ENCODE measurements around the gene ICAM2.
A peak's percentile ranks its signal among the peaks of the same experiment; 100 is the strongest.
"Not testable (repeated sequence)": the region's sequence is repeated elsewhere in the genome, so short reads cannot be mapped to it uniquely, and the experiment has no call there.

ICAM2 gene

GRCh38 chr17:64041912-64042311 lies 21.5 kb upstream of the ICAM2 start:
- no peak for DNase-seq

DNA sequence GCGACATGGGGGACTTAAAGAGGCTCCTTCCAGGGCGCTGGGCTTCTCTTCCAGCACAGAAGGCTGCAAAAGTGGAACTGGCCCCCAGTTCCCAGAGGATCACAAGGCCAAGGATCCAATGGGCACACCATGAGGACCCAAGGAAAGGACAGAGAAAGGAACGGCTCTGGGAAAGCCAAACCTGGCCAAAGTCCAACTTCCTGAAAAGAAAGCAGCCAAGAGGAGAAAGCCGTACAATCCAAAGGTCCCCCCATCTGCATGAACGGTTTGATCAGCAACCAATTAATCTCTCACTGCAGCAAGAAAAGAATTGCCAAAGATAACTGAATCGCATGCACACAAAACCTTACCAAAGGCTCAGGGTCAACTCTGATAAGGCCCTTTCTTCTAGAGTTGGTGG lies 19.8 kb upstream of the ICAM2 start:
- no peak for DNase-seq

DNA sequence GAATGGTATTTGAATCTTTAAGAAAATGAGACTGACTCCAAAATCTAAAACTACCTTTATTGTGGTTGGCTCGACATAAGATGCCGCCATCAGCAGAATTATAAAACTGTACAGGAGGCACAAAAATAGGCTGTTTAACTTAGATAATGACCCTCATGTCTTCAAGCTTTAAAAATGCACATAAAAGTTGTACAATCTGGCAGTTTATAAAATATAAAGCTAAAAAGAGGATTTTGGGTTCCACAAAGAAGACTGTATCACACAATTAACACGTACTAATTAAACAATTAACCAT lies 18.6 kb upstream of the ICAM2 start:
- no peak for DNase-seq

DNA sequence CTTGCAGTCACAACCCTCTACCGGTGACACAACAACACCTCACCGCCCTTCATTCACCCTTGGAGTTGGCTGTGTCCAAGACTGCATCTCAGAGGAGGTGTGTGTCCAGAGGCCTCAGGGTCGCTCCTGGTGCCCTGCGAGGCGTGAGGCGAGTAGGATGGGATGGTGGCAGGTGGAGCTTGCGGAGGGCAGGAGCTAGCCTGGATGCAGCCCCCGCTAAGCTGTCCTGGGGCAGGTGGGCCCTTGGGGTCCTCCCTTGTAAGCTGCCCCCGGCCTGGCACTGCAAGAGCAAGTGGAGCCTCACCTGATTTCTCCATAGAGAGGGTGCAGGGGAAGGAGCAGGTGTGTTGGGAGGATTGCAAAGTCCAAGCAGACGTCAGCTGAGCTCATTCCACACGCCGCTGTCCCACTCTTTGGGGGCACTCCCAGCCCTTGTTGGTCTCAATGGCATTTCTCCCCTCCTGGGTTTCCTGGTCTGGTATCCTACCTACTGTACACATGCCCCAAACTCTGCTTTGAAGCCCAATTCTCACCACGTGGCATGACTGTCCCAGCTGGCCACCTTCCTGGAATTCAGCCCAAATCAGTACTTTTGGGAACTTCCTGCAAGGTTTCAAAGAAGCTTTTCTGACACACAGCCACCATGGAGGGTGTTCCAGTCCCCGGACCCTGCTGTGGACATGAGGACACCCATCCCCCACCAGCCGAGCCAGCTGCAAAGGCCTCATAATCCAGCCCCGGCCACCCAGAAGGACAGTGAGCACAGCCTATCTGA lies 18.1 kb upstream of the ICAM2 start:
- no peak for DNase-seq

- no peak for DNase-seq
These were observed 17.4 kb upstream of the ICAM2 start for GRCh38 chr17:64037802-64038201.

DNA sequence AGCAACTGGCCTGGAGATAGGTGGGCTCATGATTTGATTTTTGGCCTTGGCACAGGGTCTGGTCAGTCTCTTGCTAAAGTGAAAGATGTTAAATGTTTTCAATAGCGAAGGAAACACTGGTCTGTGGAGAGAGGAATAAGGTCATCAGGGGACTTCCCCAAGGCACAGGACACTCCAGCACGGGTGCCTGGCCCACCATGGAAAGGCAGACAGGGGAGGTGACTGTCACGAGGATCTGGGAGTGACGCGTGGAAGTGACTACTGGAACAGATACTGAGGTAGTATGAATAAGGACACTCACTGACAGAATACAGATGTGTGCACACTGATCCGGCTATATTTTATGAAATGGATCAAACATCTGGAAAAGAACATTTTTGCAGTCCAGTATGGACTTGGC lies 16.7 kb upstream of the ICAM2 start:
- DNase-seq = no peak

GRCh38 chr17:64036198-64036922 lies 15.9 kb upstream of the ICAM2 start:
- DNase-seq = no peak

- DNase-seq = no peak
These were observed 11.6 kb upstream of the ICAM2 start for GRCh38 chr17:64032081-64032480.

GRCh38 chr17:64028874-64029464 lies 8.5 kb upstream of the ICAM2 start:
- DNase-seq = peak; percentile 74

- peak; percentile 78 for DNase-seq
These were observed 5.4 kb upstream of the ICAM2 start for GRCh38 chr17:64025732-64026294.

DNA sequence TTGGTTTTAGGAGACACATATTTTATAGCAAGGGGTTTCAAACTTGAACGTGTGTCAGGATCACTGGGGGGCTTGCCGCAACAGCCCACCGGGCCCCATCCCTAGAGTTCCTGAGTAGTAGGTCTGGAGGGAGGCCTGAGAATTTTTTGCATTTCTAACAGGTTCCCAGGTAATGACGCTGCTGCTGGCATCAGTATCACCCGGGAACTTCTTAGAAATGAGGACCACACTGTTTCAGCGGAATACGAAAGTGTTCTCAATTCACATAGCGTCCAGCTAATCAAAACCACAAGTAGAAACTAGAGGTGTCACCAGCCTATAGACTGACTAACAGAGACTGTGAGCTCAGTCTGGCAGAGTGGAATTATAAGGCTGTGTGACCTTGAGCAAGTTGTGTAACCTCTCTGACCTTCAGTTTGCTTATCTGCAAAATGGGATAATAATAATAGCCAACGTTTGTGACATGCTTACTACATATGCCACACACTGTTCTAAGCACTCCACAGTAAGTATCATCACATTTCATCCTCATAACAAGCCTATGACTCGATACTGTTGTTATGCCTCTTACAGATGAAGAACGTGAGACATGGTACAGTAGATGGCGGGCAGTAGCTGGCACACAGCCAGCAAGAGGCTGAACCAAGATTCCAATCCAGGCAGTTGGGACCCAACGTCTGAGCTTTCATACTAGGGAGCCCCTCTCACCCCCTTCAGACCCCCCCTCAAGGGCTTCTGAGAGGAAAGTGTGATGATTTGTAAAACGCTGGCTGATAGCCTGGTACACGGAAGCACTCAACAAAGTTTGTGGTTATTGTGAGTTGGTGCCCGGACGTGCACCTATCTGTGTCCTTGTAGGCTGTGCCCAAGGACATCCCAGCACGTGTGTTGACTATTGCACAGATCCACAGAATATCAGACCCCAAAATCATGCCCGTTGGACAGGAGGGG lies 4.6 kb upstream of the ICAM2 start:
- DNase-seq = no peak

GRCh38 chr17:64024215-64024654 lies 3.8 kb upstream of the ICAM2 start:
- no peak for DNase-seq

- DNase-seq = no peak
These were observed 2.2 kb upstream of the ICAM2 start for GRCh38 chr17:64022611-64023063.

DNA sequence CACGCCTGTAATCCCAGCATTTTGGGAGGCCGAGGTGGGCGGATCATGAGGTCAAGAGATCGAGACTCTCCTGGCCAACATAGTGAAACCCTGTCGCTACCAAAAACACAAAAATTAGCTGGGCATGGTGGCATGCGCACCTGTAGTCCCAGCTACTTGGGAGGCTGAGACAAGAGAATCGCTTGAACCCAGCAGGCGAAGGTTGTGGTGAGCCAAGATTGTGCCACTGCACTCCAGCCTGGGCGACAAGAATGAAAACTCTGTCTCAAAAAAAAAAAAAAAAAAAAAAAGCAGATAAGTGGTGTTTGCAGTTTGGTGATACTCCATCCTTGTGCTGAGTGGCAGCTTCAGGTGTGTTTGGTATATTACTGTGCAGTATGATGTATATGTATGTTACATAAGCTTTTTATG lies 877 bp downstream of the ICAM2 start:
- not testable (repeated sequence) for DNase-seq

DNA sequence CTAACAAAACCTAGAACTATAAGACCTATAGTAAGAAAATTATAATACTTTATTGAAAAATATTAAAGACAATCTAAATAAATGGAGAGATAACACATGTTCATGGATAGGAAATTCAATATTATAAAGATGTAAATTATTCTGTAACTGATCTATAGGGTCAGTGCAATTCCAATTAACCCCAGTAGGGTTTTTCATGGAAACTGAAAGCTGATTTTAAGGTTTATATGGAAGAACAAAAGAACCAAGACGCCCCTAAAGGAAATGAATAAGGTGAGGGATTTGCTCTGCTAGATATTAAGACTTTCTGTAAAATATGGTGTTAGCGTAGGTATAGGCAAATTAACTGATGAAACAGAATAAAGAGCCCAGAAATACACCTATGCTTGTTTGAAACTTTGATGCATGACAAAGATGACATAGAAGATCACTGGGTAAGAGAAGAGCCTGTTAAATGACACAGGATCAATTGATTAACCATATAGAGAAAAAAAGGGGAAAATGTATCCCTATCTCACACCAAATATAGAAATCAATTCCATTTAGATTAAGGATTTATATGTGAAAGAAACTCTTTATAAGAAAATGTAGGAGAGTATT lies 3.0 kb downstream of the ICAM2 start:
- DNase-seq = no peak

- DNase-seq = no peak
These were observed 3.5 kb downstream of the ICAM2 start for GRCh38 chr17:64016974-64017373.

- no peak for DNase-seq
These were observed 4.1 kb downstream of the ICAM2 start for GRCh38 chr17:64016231-64016784.

DNA sequence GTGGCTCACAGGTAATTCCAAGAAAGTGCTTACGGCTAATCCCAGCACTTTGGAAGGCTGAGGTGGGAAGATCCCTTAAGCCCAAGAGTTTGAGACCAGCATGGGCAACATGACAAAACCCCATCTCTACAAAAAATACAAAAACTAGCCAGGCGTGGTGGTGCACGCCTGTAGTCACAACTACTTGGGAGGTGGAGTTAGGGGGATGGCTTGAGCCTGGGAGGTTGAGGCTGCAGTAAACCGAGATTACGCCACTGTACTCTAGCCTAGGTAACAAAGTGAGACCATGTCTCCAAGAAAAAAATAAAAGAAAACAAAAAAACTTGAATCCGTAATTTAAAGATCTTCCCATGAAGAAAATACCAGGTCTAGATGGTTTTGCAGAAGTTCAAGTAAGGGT lies 5.0 kb downstream of the ICAM2 start:
- no peak for DNase-seq

- no peak for DNase-seq
These were observed 10.6 kb downstream of the ICAM2 start for GRCh38 chr17:64009571-64010402.

DNA sequence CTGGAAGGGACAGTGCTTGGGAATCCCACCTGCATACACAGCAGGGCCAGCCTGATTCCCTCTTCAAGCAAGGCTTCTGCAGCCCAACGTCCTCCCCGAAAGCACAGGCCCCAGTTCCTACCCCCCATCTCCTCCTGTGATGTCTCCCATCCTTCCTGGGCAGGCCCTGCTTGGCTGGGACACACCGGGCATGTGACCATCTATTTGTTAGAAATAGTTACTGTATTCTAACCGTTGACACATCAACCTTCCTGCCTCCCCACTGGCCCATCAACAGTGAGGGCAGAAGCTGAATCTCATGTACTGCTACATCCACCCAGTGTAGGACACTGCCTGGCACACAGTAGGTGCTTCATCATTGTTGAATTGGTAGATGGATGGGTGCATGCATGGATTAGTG lies 11.6 kb downstream of the ICAM2 start:
- no peak for DNase-seq

GRCh38 chr17:64008346-64008745 lies 12.1 kb downstream of the ICAM2 start:
- DNase-seq = no peak
